Neutrophil (primary cell): ENCODE data around the gene PLXNA1.

Experiments
- H3K27ac ChIP-seq: fragments of 200-600 bp; sonication (generic); 2 replicates; pipeline ENCODE4 v1.5.1; 2016; ENCODE audit warnings: mild to moderate bottlenecking, moderate library complexity
- H3K27me3 ChIP-seq: fragments of 200-600 bp; sonication (generic); 2 replicates; pipeline ENCODE4 v1.6.0; 2016; ENCODE audit warnings: mild to moderate bottlenecking
- H3K36me3 ChIP-seq: fragments of 200-600 bp; sonication (generic); 2 replicates; pipeline ENCODE4 v1.5.1; 2017
- H3K4me1 ChIP-seq, 2 experiments: fragments of 200-600 bp in 1 of 2; sonication (generic) in 1 of 2; 1 replicate in 1 of 2; 2 replicates in 1 of 2; pipeline versions ENCODE4 v1.5.1 to v1.6.1; 2013 to 2016; ENCODE audit warnings: low read depth in 1 of 2, low read length in 1 of 2, mild to moderate bottlenecking in 1 of 2, moderate library complexity in 1 of 2; ENCODE audit not compliant: control insufficient read depth in 1 of 2, insufficient read depth in 1 of 2
- H3K4me3 ChIP-seq, 2 experiments: fragments of 200-600 bp in 1 of 2; sonication (generic) in 1 of 2; 1 replicate in 1 of 2; 2 replicates in 1 of 2; pipeline ENCODE4 v1.5.1; 2013 to 2016; ENCODE audit warnings: low read depth in 1 of 2, low read length in 1 of 2, mild to moderate bottlenecking in 1 of 2, moderate library complexity in 1 of 2
- H3K9me3 ChIP-seq: fragments of 200-600 bp; sonication (generic); 2 replicates; pipeline ENCODE4 v1.5.1; 2016
- CTCF ChIP-seq: fragments of 200-600 bp; sonication (generic); IDR thresholded peaks from 2 replicates; pipeline ENCODE4 v1.5.1; 2016; ENCODE audit warnings: antibody characterized with exemption

Gene PLXNA1

GRCh38 chr3:127012091-127012490 is 29.2 kb downstream of the PLXNA1 start:
- TF ChIP-seq CTCF: no peak
- no peaks in the 10 kb centered on the region for H3K9me3 ChIP-seq
- H3K4me1 ChIP-seq: no peaks in the 10 kb centered on the region
- no peak overlapping the region for H3K27ac ChIP-seq
- no peaks in the 10 kb centered on the region for H3K36me3 ChIP-seq
- H3K27me3 ChIP-seq: no peaks in the 10 kb centered on the region
- no peak overlapping the region for H3K4me3 ChIP-seq

- H3K36me3 ChIP-seq: no peaks in the 10 kb centered on the region
- no peaks in the 10 kb centered on the region for H3K9me3 ChIP-seq
- H3K27me3 ChIP-seq: no peaks in the 10 kb centered on the region
These were observed 30.3 kb downstream of the PLXNA1 start for GRCh38 chr3:127013181-127013580.

GRCh38 chr3:127013758-127014535 is 31.0 kb downstream of the PLXNA1 start:
- Histone ChIP-seq H3K27ac (no peak overlapping the region), H3K27me3 (no peaks in the 10 kb centered on the region), H3K9me3 (no peaks in the 10 kb centered on the region), H3K4me3 (no peak overlapping the region), H3K36me3 (no peaks in the 10 kb centered on the region), H3K4me1 (no peaks in the 10 kb centered on the region)
- TF ChIP-seq CTCF: no peak

More at GRCh38 chr3:127013181-127013580, 30.3 kb downstream of the PLXNA1 start:
- H3K4me1 ChIP-seq: no peaks in the 10 kb centered on the region
- no peak overlapping the region for H3K4me3 ChIP-seq
- H3K27ac ChIP-seq: no peak overlapping the region
- no peak for TF ChIP-seq CTCF

- Histone ChIP-seq H3K27ac (no peak overlapping the region), H3K9me3 (no peaks in the 10 kb centered on the region), H3K4me3 (no peak overlapping the region), H3K36me3 (no peaks in the 10 kb centered on the region), H3K27me3 (no peaks in the 10 kb centered on the region), H3K4me1 (no peaks in the 10 kb centered on the region)
- TF ChIP-seq CTCF: no peak
These were observed 31.8 kb downstream of the PLXNA1 start for GRCh38 chr3:127014536-127015281.

GRCh38 chr3:127015282-127016042 is 32.5 kb downstream of the PLXNA1 start:
- Histone ChIP-seq H3K9me3 (no peaks in the 10 kb centered on the region), H3K4me3 (no peak overlapping the region), H3K27me3 (no peaks in the 10 kb centered on the region), H3K36me3 (no peaks in the 10 kb centered on the region), H3K27ac (no peak overlapping the region), H3K4me1 (no peaks in the 10 kb centered on the region)
- TF ChIP-seq CTCF: no peak
